ENCODE measurements around the gene PPP5C.
"Not testable (repeated sequence)": the region's sequence is repeated elsewhere in the genome, so short reads cannot be mapped to it uniquely, and the experiment has no call there.

PPP5C gene

GRCh38 chr19:46391296-46392251, 44.7 kb downstream of the PPP5C start:
- Mint-ChIP-seq H3K9me3 (peaks cover 4% of the 10 kb centered on the region), H3K4me3 (no peak overlapping the region), H3K27me3 (no peaks in the 10 kb centered on the region), H3K27ac (no peak overlapping the region), H3K36me3 (peaks cover 46% of the 10 kb centered on the region), H3K4me1 (no peaks in the 10 kb centered on the region)
- no peak for DNase-seq
- CTCF ChIA-PET, result no interaction called here

- Mint-ChIP-seq H3K27me3 (no peaks in the 10 kb centered on the region), H3K9me3 (peaks cover 4% of the 10 kb centered on the region), H3K4me3 (no peak overlapping the region), H3K4me1 (no peaks in the 10 kb centered on the region), H3K27ac (no peak overlapping the region), H3K36me3 (peaks cover 38% of the 10 kb centered on the region)
- DNase-seq, result no peak
- CTCF ChIA-PET, result no interaction called here
Observed at GRCh38 chr19:46392252-46392801, 45.4 kb downstream of the PPP5C start.

GRCh38 chr19:46392837-46393236, 46.0 kb downstream of the PPP5C start:
- no peak for DNase-seq
- no peak overlapping the region for H3K27ac Mint-ChIP-seq
- peaks cover 4% of the 10 kb centered on the region for H3K9me3 Mint-ChIP-seq

GRCh38 chr19:46393456-46394401, 46.8 kb downstream of the PPP5C start:
- Mint-ChIP-seq H3K4me3 (no peak overlapping the region), H3K9me3 (peaks cover 4% of the 10 kb centered on the region)
- CTCF ChIA-PET, result no interaction called here

More at GRCh38 chr19:46392837-46393236, 46.0 kb downstream of the PPP5C start:
- CTCF ChIA-PET, result no interaction called here
- Mint-ChIP-seq H3K36me3 (peaks cover 33% of the 10 kb centered on the region), H3K4me3 (no peak overlapping the region), H3K4me1 (no peaks in the 10 kb centered on the region), H3K27me3 (peaks cover 5% of the 10 kb centered on the region)

GRCh38 chr19:46394402-46394797, 47.5 kb downstream of the PPP5C start:
- peaks cover 3% of the 10 kb centered on the region for H3K9me3 Mint-ChIP-seq
- H3K27ac Mint-ChIP-seq, result no peak overlapping the region
- no peak for DNase-seq
- peaks cover 15% of the 10 kb centered on the region for H3K27me3 Mint-ChIP-seq
- no peaks in the 10 kb centered on the region for H3K4me1 Mint-ChIP-seq
- CTCF ChIA-PET, result interaction anchor here (2.1 kb wide), 1 partner anchor 119 kb away, joined by 14 read pairs; no protein-coding TSS in a partner anchor
- H3K36me3 Mint-ChIP-seq, result peaks cover 17% of the 10 kb centered on the region
- H3K4me3 Mint-ChIP-seq, result no peak overlapping the region

More at GRCh38 chr19:46393456-46394401, 46.8 kb downstream of the PPP5C start:
- H3K27ac Mint-ChIP-seq, result no peak overlapping the region
- peaks cover 10% of the 10 kb centered on the region for H3K27me3 Mint-ChIP-seq
- DNase-seq, result peak; percentile 18
- no peaks in the 10 kb centered on the region for H3K4me1 Mint-ChIP-seq
- peaks cover 24% of the 10 kb centered on the region for H3K36me3 Mint-ChIP-seq

GRCh38 chr19:46397801-46398479, 51.1 kb downstream of the PPP5C start:
- H3K4me1 Mint-ChIP-seq, H3K9me3 Mint-ChIP-seq, H3K27ac Mint-ChIP-seq, H3K4me3 Mint-ChIP-seq, H3K36me3 Mint-ChIP-seq: not testable (repeated sequence)
- CTCF ChIA-PET, result interaction anchor here (0.8 to 3.4 kb wide), 4 partner anchors 26 to 145 kb away, joined by 3 to 17 read pairs (median 4); no protein-coding TSS in a partner anchor
- peaks cover 41% of the 10 kb centered on the region for H3K27me3 Mint-ChIP-seq
- peak; percentile 15 for DNase-seq

GRCh38 chr19:46402725-46403124, 55.8 kb downstream of the PPP5C start:
- DNase-seq, result no peak
- no peaks in the 10 kb centered on the region for H3K9me3 Mint-ChIP-seq
- peaks cover 85% of the 10 kb centered on the region for H3K27me3 Mint-ChIP-seq
- peaks cover 9% of the 10 kb centered on the region for H3K4me1 Mint-ChIP-seq
- peaks cover 2% of the 10 kb centered on the region for H3K36me3 Mint-ChIP-seq
- no peak overlapping the region for H3K4me3 Mint-ChIP-seq
- CTCF ChIA-PET, result interaction anchor here (0.6 to 5.0 kb wide), 7 partner anchors 56 to 106 kb away, joined by 3 to 30 read pairs (median 6); partner anchors contain the start of gene PPP5C
- no peak overlapping the region for H3K27ac Mint-ChIP-seq

- Mint-ChIP-seq H3K27me3 (peaks cover 90% of the 10 kb centered on the region), H3K27ac (peak overlapping the region; percentile 55), H3K4me3 (no peak overlapping the region), H3K4me1 (peaks cover 13% of the 10 kb centered on the region), H3K9me3 (no peaks in the 10 kb centered on the region), H3K36me3 (peaks cover 2% of the 10 kb centered on the region)
- CTCF ChIA-PET, result interaction anchor here (0.6 to 5.0 kb wide), 5 partner anchors 57 to 108 kb away, joined by 3 to 30 read pairs (median 6); partner anchors contain the start of gene PPP5C
- DNase-seq, result no peak
Observed at GRCh38 chr19:46404055-46404752, 57.3 kb downstream of the PPP5C start.

GRCh38 chr19:46404753-46405468, 58.0 kb downstream of the PPP5C start:
- Mint-ChIP-seq H3K27ac (no peak overlapping the region), H3K4me3 (no peak overlapping the region), H3K36me3 (peaks cover 2% of the 10 kb centered on the region), H3K27me3 (peaks cover 91% of the 10 kb centered on the region), H3K4me1 (peaks cover 13% of the 10 kb centered on the region), H3K9me3 (no peaks in the 10 kb centered on the region)
- no peak for DNase-seq
- CTCF ChIA-PET, result interaction anchor here (1.4 to 5.0 kb wide), 2 partner anchors 83 to 106 kb away, joined by 3 to 30 read pairs; no protein-coding TSS in a partner anchor

GRCh38 chr19:46406976-46407375, 60.1 kb downstream of the PPP5C start:
- no peak for DNase-seq
- no peaks in the 10 kb centered on the region for H3K9me3 Mint-ChIP-seq
- no peak overlapping the region for H3K27ac Mint-ChIP-seq
- peaks cover 2% of the 10 kb centered on the region for H3K36me3 Mint-ChIP-seq
- H3K4me1 Mint-ChIP-seq, result peaks cover 13% of the 10 kb centered on the region
- H3K27me3 Mint-ChIP-seq, result peaks cover 100% of the 10 kb centered on the region
- no peak overlapping the region for H3K4me3 Mint-ChIP-seq
- CTCF ChIA-PET, result interaction anchor here (0.7 to 1.1 kb wide), 2 partner anchors 49 to 81 kb away, joined by 3 to 4 read pairs; no protein-coding TSS in a partner anchor

- H3K4me3 Mint-ChIP-seq, result no peak overlapping the region
- H3K36me3 Mint-ChIP-seq, result peaks cover 2% of the 10 kb centered on the region
- CTCF ChIA-PET, result no interaction called here
- H3K9me3 Mint-ChIP-seq, result no peaks in the 10 kb centered on the region
- peaks cover 100% of the 10 kb centered on the region for H3K27me3 Mint-ChIP-seq
- no peak for DNase-seq
- H3K27ac Mint-ChIP-seq, result no peak overlapping the region
- H3K4me1 Mint-ChIP-seq, result peaks cover 13% of the 10 kb centered on the region
Observed at GRCh38 chr19:46407856-46408663, 61.2 kb downstream of the PPP5C start.

GRCh38 chr19:46408664-46409039, 61.8 kb downstream of the PPP5C start:
- peaks cover 100% of the 10 kb centered on the region for H3K27me3 Mint-ChIP-seq
- H3K27ac Mint-ChIP-seq, result no peak overlapping the region
- H3K4me3 Mint-ChIP-seq, result no peak overlapping the region
- H3K9me3 Mint-ChIP-seq, result no peaks in the 10 kb centered on the region
- H3K4me1 Mint-ChIP-seq, result peaks cover 13% of the 10 kb centered on the region
- CTCF ChIA-PET, result no interaction called here
- no peak for DNase-seq
- H3K36me3 Mint-ChIP-seq, result peaks cover 2% of the 10 kb centered on the region

Measured in activated naive CD4-positive, alpha-beta T cell treated with anti-CD3 and anti-CD28 coated beads, Interleukin-2, amount 10 ng/mL, durations not matched to agents 7 days and 5 days (primary cell).